K562 (cell line): Measurements from ENCODE around the gene HMCES. TPM values are rescaled to one million over a fixed set of nuclear protein-coding genes. Genes with fewer than 3 reads are reported as not detected.
A peak's percentile ranks its signal among the peaks of the same experiment; 100 is the strongest.
"Not testable (repeated sequence)": the region's sequence is repeated elsewhere in the genome, so short reads cannot be mapped to it uniquely, and the experiment has no call there.

Experiments
- ARID2 ChIP-seq: fragments of 450-650 bp; IDR thresholded peaks from 2 replicates; pipeline ENCODE4 v1.6.1; 2017; ENCODE audit warnings: antibody characterized with exemption, mild to moderate bottlenecking
- CC2D1A ChIP-seq: fragments of 450-650 bp; IDR thresholded peaks from 2 replicates; pipeline ENCODE4 v1.6.1; 2017; ENCODE audit warnings: mild to moderate bottlenecking
- HDAC3 ChIP-seq: fragments of 450-650 bp; IDR thresholded peaks from 2 replicates; pipeline ENCODE4 v1.6.1; 2018; ENCODE audit warnings: borderline replicate concordance, mild to moderate bottlenecking, moderate library complexity; ENCODE audit not compliant: partially characterized antibody
- REST ChIP-seq, 2 experiments: fragments of 450-650 bp; formaldehyde crosslinking in 1 of 2; IDR thresholded peaks; 2 replicates each; pipeline versions ENCODE4 v1.4.0 to v1.6.1; 2014 to 2020; ENCODE audit warnings: mild to moderate bottlenecking in 2 of 2, borderline replicate concordance in 1 of 2, low read depth in 1 of 2
- SMC3 ChIP-seq: conservative IDR thresholded peaks from 2 replicates; pipeline ENCODE4 v1.6.1; 2011; ENCODE audit warnings: low read depth, low read length, improper control_type of control experiment; ENCODE audit not compliant: insufficient read depth
- STAG1 ChIP-seq: sonication (generic); formaldehyde crosslinking; IDR thresholded peaks from 2 replicates; pipeline ENCODE4 v1.5.0; 2020; ENCODE audit warnings: missing genetic modification reagents, borderline replicate concordance
- polyA plus RNA-seq, 8 experiments: library from polyadenylated mRNA; depleted of rRNA in 4 of 8; stranded (reverse) in 5 of 8; unstranded in 3 of 8; fragments of >200 nt; fragmentation: Nextera tagmentation in 2 of 8; fragmentation: Illumina TruSeq in 1 of 8; extraction: Ambion mirVana in 2 of 8; extraction: Trizol in 1 of 8; gene quantifications; 2 replicates each; pipeline versions ENCODE4 v1.2.1 to v1.2.3, GENCODE V29; 2011 to 2014; ENCODE audit warnings: inconsistent platforms in 1 of 8, missing spikeins in 1 of 8
- total RNA-seq, 7 experiments: library from RNA; depleted of rRNA in 6 of 7; stranded (reverse); fragments of >200 nt in 6 of 7; fragmentation: Illumina TruSeq in 2 of 7; extraction: Trizol in 2 of 7; gene quantifications; 2 replicates each; pipeline versions ENCODE4 v1.2.1 to v1.2.3, GENCODE V29; 2011 to 2021; ENCODE audit warnings: low replicate concordance in 1 of 7

The HMCES gene
- total and polyA plus RNA-seq, 9 of the 15 experiments (the other 6 are each of a cell fraction or from before 2014, with no cell fraction given) = 18.8 to 45.3 (median 24.8) TPM

- TF ChIP-seq REST (IDR thresholded peaks at IDR 0.05; ENCODE audit: borderline replicate concordance) (peak; percentile 87), CC2D1A (peak; percentile 66; the same call in 1 of the 2 replicates), SMC3 (peak; percentile 67), HDAC3 (peak; percentile 18), STAG1 (CRISPR knock-in tag) (peak; percentile 46; the same call in 1 of the 2 replicates), ARID2 (peak; percentile 44; the same call in 1 of the 2 replicates)
- TF ChIP-seq REST (CRISPR knock-in tag; IDR thresholded peaks at IDR 0.05; ENCODE audit: low read depth) = not testable (repeated sequence)
- TF ChIP-seq, all 486 proteins: peak for 27; not testable (repeated sequence) for 459
Measured at GRCh38 chr3:129245641-129246306, 32.9 kb upstream of the HMCES start (continued).
